Effector CD8-positive, alpha-beta T cell (primary cell): ENCODE results near the gene COX7C.

ENCODE experiments used
- DNase-seq: peaks from one replicate; lab custom pipeline; 2025; lab: John Stamatoyannopoulos, UW

COX7C gene

DNA sequence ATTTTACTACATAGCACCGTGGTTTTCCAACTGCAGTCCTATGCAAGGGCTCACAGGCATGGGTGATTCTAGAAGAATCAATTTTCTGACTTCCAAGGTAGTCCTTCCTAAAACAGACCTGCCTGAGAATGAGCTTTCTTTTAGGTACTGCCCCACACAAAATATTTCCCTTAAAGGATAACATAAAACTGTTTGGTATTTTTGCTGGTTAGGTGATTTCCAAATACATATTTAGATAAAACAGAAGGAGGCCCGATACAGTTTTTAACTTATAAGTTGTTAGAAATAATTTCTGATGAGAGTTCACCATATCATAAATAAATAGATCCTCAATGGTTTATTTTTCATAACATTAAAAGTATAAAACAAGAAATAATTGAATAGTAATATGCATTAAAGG lies 46.4 kb downstream of the COX7C start:
- no peak for DNase-seq

DNA sequence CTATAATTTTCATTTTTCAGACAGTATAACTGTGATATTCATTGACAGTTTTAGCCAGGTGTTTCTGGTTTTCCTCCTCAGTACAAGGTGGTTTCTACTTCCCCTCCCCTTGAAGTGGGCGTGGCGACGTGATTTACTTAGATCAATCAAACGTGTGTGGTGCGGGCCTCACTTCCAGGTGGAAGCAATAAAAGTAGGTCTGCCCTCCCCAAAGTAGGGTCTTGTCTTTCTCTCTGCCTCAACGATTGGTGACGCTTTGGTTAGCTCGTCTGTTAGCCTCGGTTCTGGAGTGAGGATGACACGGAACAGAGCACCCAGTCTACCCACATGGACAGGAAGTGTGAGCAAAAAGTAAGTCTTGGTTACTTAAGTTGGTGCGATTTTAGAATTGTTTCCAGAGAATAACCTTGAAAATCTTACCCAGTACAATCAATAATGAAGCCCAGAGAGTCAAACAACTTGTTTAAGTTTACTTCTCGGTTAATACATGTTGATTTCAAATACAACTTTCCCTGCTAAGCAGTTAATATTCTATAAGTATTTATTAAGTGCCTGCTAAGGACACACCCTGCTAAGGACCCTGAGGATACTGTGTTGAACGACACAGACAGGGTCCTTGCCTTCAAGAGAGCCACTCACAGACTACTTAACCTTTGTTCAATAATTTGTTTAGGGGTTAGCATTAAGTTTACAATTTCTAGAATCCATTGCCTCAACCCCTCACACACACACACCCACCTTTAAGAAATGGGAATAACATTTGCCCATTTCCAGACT lies 48.4 kb downstream of the COX7C start:
- DNase-seq = peak; percentile 10

DNA sequence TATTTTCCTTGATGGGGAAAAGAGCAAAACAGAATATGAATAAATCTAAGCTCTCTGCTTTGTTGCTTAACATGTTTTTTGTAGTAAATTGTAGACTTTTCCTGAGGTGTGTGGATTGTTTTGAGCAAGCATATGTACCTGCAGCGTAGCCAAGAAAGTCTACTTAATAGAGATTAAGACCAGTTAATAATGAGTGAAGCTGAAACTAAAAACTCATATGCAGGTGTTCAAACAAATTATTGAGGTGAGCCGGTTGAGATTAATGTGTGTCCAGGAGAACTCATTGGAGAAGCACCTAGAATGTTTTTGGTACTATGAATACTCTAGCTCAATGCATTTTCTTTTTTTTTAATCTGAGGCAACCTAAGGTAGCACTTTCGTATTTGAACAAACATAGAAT lies 49.2 kb downstream of the COX7C start:
- no peak for DNase-seq
